HepG2 (cell line): Measurements from ENCODE around the gene TASP1. TPM values are rescaled to one million over a fixed set of nuclear protein-coding genes. Genes with fewer than 3 reads are reported as not detected.

Source experiments
- AGO2 ChIP-seq: fragments of 200-400 bp; formaldehyde crosslinking; optimal IDR thresholded peaks from 2 replicates; pipeline ENCODE3; 2017; ENCODE audit warnings: mild to moderate bottlenecking, low read depth, low read length, moderate library complexity
- ARNTL ChIP-seq: sonication (generic); formaldehyde crosslinking; IDR thresholded peaks from 2 replicates; pipeline ENCODE4 v1.4.0; 2020; ENCODE audit warnings: mild to moderate bottlenecking, missing genetic modification reagents
- BHLHE40 ChIP-seq: IDR thresholded peaks from 2 replicates; pipeline ENCODE4 v1.6.1; 2011; ENCODE audit warnings: low read length, improper control_type of control experiment
- DRAP1 ChIP-seq: IDR thresholded peaks from 2 replicates; pipeline ENCODE4 v1.6.1; 2016; ENCODE audit warnings: missing genetic modification reagents, missing compliant biosample characterization
- ELF4 ChIP-seq: sonication (generic); formaldehyde crosslinking; IDR thresholded peaks from 2 replicates; pipeline ENCODE4 v1.5.0; 2020; ENCODE audit warnings: missing genetic modification reagents, mild to moderate bottlenecking, moderate library complexity, borderline replicate concordance
- ETV5 ChIP-seq: IDR thresholded peaks from 2 replicates; pipeline ENCODE4 v1.6.1; 2018; ENCODE audit warnings: missing biosample characterization, missing genetic modification reagents, inconsistent platforms, borderline replicate concordance
- EZH2 ChIP-seq: conservative IDR thresholded peaks from 2 replicates; pipeline ENCODE4 v1.6.1; 2012; ENCODE audit warnings: mild to moderate bottlenecking, low read depth, low read length, moderate library complexity
- FOXA3 ChIP-seq: IDR thresholded peaks from 2 replicates; pipeline ENCODE4 v1.6.1; 2016; ENCODE audit warnings: missing genetic modification reagents, missing compliant biosample characterization
- GATAD2A ChIP-seq: IDR thresholded peaks from 2 replicates; pipeline ENCODE4 v1.6.1; 2016
- GPN1 ChIP-seq: sonication (generic); formaldehyde crosslinking; IDR thresholded peaks from 2 replicates; pipeline ENCODE4 v1.5.1; 2020; ENCODE audit warnings: missing genetic modification reagents, borderline replicate concordance
- HNRNPH1 ChIP-seq: fragments of 200-400 bp; formaldehyde crosslinking; optimal IDR thresholded peaks from 2 replicates; pipeline ENCODE3; 2017; ENCODE audit warnings: mild to moderate bottlenecking, low read depth, low read length
- HOXD1 ChIP-seq: sonication (generic); formaldehyde crosslinking; IDR thresholded peaks from 2 replicates; pipeline ENCODE4 v1.5.0; 2020; ENCODE audit warnings: missing genetic modification reagents
- NFATC3 ChIP-seq: sonication (generic); formaldehyde crosslinking; IDR thresholded peaks from 2 replicates; pipeline ENCODE4 v1.5.1; 2020; ENCODE audit warnings: mild to moderate bottlenecking, missing genetic modification reagents
- NR0B2 ChIP-seq: sonication (generic); formaldehyde crosslinking; IDR thresholded peaks from 2 replicates; pipeline ENCODE4 v1.4.0; 2020; ENCODE audit warnings: mild to moderate bottlenecking, missing genetic modification reagents
- PRDM15 ChIP-seq: sonication (generic); formaldehyde crosslinking; IDR thresholded peaks from 2 replicates; pipeline ENCODE4 v1.4.0; 2020; ENCODE audit warnings: missing genetic modification reagents
- SSRP1 ChIP-seq: IDR thresholded peaks from 2 replicates; pipeline ENCODE4 v1.6.1; 2016; ENCODE audit warnings: control low read depth
- ZNF160 ChIP-seq: sonication (generic); formaldehyde crosslinking; IDR thresholded peaks from 2 replicates; pipeline ENCODE4 v1.8.0; 2022; ENCODE audit warnings: mild to moderate bottlenecking, inconsistent platforms, missing genetic modification reagents
- ZNF24 ChIP-seq: fragments of 450-650 bp; IDR thresholded peaks from 2 replicates; pipeline ENCODE4 v1.6.1; 2017; ENCODE audit warnings: antibody characterized with exemption, mild to moderate bottlenecking
- ZNF362 ChIP-seq: sonication (generic); formaldehyde crosslinking; IDR thresholded peaks from 2 replicates; pipeline ENCODE4 v1.4.0; 2020; ENCODE audit warnings: missing genetic modification reagents, mild to moderate bottlenecking, borderline replicate concordance
- ZNF510 ChIP-seq: sonication (generic); formaldehyde crosslinking; IDR thresholded peaks from 2 replicates; pipeline ENCODE4 v1.4.0; 2020; ENCODE audit warnings: low read depth, mild to moderate bottlenecking, missing genetic modification reagents
- ZNF597 ChIP-seq: sonication (generic); formaldehyde crosslinking; IDR thresholded peaks from 2 replicates; pipeline ENCODE4 v1.5.0; 2020; ENCODE audit warnings: missing genetic modification reagents
- ZNF775 ChIP-seq: sonication (generic); formaldehyde crosslinking; IDR thresholded peaks from 2 replicates; pipeline ENCODE4 v1.4.0; 2020; ENCODE audit warnings: missing genetic modification reagents, mild to moderate bottlenecking, moderate library complexity, borderline replicate concordance
- ZNF792 ChIP-seq: IDR thresholded peaks from 2 replicates; pipeline ENCODE4 v1.6.1; 2016
- ZSCAN25 ChIP-seq: sonication (generic); formaldehyde crosslinking; IDR thresholded peaks from 2 replicates; pipeline ENCODE4 v1.8.0; 2022; ENCODE audit warnings: mild to moderate bottlenecking, missing genetic modification reagents
- polyA plus RNA-seq, 8 experiments: library from polyadenylated mRNA; depleted of rRNA in 3 of 8; stranded (reverse) in 7 of 8; unstranded in 1 of 8; fragments of >200 nt; fragmentation: Illumina TruSeq in 4 of 8; extraction: Trizol in 4 of 8; gene quantifications; 2 replicates each; pipeline versions ENCODE4 v1.2.1 to v1.2.3, GENCODE V29; 2011 to 2016; ENCODE audit warnings: low read depth in 4 of 8, missing spikeins in 1 of 8, mixed read lengths in 1 of 8; ENCODE audit not compliant: insufficient read depth in 1 of 8
- total RNA-seq, 5 experiments: library from RNA; depleted of rRNA; stranded (reverse); fragments of >200 nt; fragmentation: Illumina TruSeq; extraction: Trizol; gene quantifications; 2 replicates each; pipeline ENCODE4 v1.2.3, GENCODE V29; 2016; ENCODE audit warnings: low read depth in 1 of 5

Gene TASP1
- total and polyA plus RNA-seq, 2 of the 13 experiments (the other 11 are each of a cell fraction or from before 2014, with no cell fraction given), result 10.0 to 25.2 TPM

- TF ChIP-seq ZSCAN25 (no peak), ELF4 (peak; percentile 79; the same call in 1 of the 2 replicates), BHLHE40 (no peak), HNRNPH1 (no peak), SSRP1 (no peak), PRDM15 (CRISPR knock-in tag) (no peak), ETV5 (CRISPR knock-in tag) (peak; percentile 98), ZNF792 (CRISPR knock-in tag) (peak; percentile 92), ZNF597 (CRISPR knock-in tag) (no peak), DRAP1 (CRISPR knock-in tag) (peak; percentile 81), NFATC3 (CRISPR knock-in tag) (0 out of 2 replicates have a peak, but pooled peaks have one; percentile 39), ZNF24 (peak; percentile 69), EZH2 (no peak), FOXA3 (CRISPR knock-in tag) (peak; percentile 95), AGO2 (no peak), ZNF160 (no peak), ZNF775 (CRISPR knock-in tag) (0 out of 2 replicates have a peak, but pooled peaks have one; percentile 51), ARNTL (peak; percentile 76), GPN1 (CRISPR knock-in tag) (no peak), HOXD1 (CRISPR knock-in tag) (peak; percentile 30; the same call in 1 of the 2 replicates), GATAD2A (peak; percentile 99), NR0B2 (CRISPR knock-in tag) (no peak), ZNF362 (peak; percentile 64; the same call in 1 of the 2 replicates), ZNF510 (CRISPR knock-in tag) (peak; percentile 20; the same call in 1 of the 2 replicates)
These were observed 220.2 kb downstream of the TASP1 start (continued) for GRCh38 chr20:13418263-13419229.
